ENCODE data around the gene SULF2. TPM values are rescaled to one million over a fixed set of nuclear protein-coding genes. Genes with fewer than 3 reads are reported as not detected.

Gene SULF2
- total RNA-seq, 1 donor from 2014 or later = 94.5 TPM

GRCh38 chr20:47667531-47668312, 117.6 kb downstream of the SULF2 start:
- Mint-ChIP-seq H3K27ac (no peak overlapping the region), H3K9me3 (ENCODE audit: low read depth) (no peaks in the 10 kb centered on the region), H3K27me3 (no peaks in the 10 kb centered on the region), H3K4me3 (ENCODE audit: low read depth) (no peak overlapping the region), H3K4me1 (ENCODE audit: low read depth) (no peaks in the 10 kb centered on the region), H3K36me3 (ENCODE audit: insufficient read depth) (peaks cover 15% of the 10 kb centered on the region)
- no peak for TF ChIP-seq CTCF (IDR thresholded peaks at IDR 0.05; ENCODE audit: unreplicated experiment)
- no peak for DNase-seq (ENCODE audit: low spot score, unreplicated experiment)

GRCh38 chr20:47667086-47667485, 118.2 kb downstream of the SULF2 start:
- no peaks in the 10 kb centered on the region for H3K27me3 Mint-ChIP-seq
- no peak overlapping the region for H3K27ac Mint-ChIP-seq
- TF ChIP-seq CTCF (IDR thresholded peaks at IDR 0.05; ENCODE audit: unreplicated experiment) = no peak
- H3K4me3 Mint-ChIP-seq (ENCODE audit: low read depth) = no peak overlapping the region
- no peak for DNase-seq (ENCODE audit: low spot score, unreplicated experiment)
- H3K4me1 Mint-ChIP-seq (ENCODE audit: low read depth) = no peaks in the 10 kb centered on the region
- no peaks in the 10 kb centered on the region for H3K9me3 Mint-ChIP-seq (ENCODE audit: low read depth)
- H3K36me3 Mint-ChIP-seq (ENCODE audit: insufficient read depth) = peaks cover 13% of the 10 kb centered on the region

- H3K27me3 Mint-ChIP-seq = no peaks in the 10 kb centered on the region
- no peak overlapping the region for H3K4me3 Mint-ChIP-seq (ENCODE audit: low read depth)
- no peak for TF ChIP-seq CTCF (IDR thresholded peaks at IDR 0.05; ENCODE audit: unreplicated experiment)
- peak overlapping the region; percentile 76 for H3K27ac Mint-ChIP-seq
- H3K4me1 Mint-ChIP-seq (ENCODE audit: low read depth) = no peaks in the 10 kb centered on the region
- H3K36me3 Mint-ChIP-seq (ENCODE audit: insufficient read depth) = peaks cover 14% of the 10 kb centered on the region
- DNase-seq (ENCODE audit: low spot score, unreplicated experiment) = no peak
- no peaks in the 10 kb centered on the region for H3K9me3 Mint-ChIP-seq (ENCODE audit: low read depth)
Observed at GRCh38 chr20:47666304-47666703, 119.0 kb downstream of the SULF2 start.

- Mint-ChIP-seq H3K9me3 (ENCODE audit: low read depth) (no peaks in the 10 kb centered on the region), H3K36me3 (ENCODE audit: insufficient read depth) (peaks cover 15% of the 10 kb centered on the region), H3K4me3 (ENCODE audit: low read depth) (no peak overlapping the region), H3K4me1 (ENCODE audit: low read depth) (no peaks in the 10 kb centered on the region), H3K27me3 (no peaks in the 10 kb centered on the region), H3K27ac (no peak overlapping the region)
- TF ChIP-seq CTCF (IDR thresholded peaks at IDR 0.05; ENCODE audit: unreplicated experiment) = no peak
- DNase-seq (ENCODE audit: low spot score, unreplicated experiment) = no peak
Observed at GRCh38 chr20:47665221-47665991, 119.9 kb downstream of the SULF2 start.

GRCh38 chr20:47664744-47665143, 120.5 kb downstream of the SULF2 start:
- Mint-ChIP-seq H3K36me3 (ENCODE audit: insufficient read depth) (peaks cover 10% of the 10 kb centered on the region), H3K9me3 (ENCODE audit: low read depth) (no peaks in the 10 kb centered on the region), H3K27me3 (no peaks in the 10 kb centered on the region), H3K4me1 (ENCODE audit: low read depth) (no peaks in the 10 kb centered on the region), H3K27ac (peak overlapping the region; percentile 87), H3K4me3 (ENCODE audit: low read depth) (no peak overlapping the region)
- TF ChIP-seq CTCF (IDR thresholded peaks at IDR 0.05; ENCODE audit: unreplicated experiment) = no peak
- no peak for DNase-seq (ENCODE audit: low spot score, unreplicated experiment)
